Left hindlimb (tissue), 1 donor: ENCODE measurements around the gene ANKS1B.
"Not testable (repeated sequence)": the region's sequence is repeated elsewhere in the genome, so short reads cannot be mapped to it uniquely, and the experiment has no call there.

Source experiments
- DNase-seq: peaks from one replicate; pipeline ENCODE4 v3.0.0-alpha.2; 2018

ANKS1B gene

DNA sequence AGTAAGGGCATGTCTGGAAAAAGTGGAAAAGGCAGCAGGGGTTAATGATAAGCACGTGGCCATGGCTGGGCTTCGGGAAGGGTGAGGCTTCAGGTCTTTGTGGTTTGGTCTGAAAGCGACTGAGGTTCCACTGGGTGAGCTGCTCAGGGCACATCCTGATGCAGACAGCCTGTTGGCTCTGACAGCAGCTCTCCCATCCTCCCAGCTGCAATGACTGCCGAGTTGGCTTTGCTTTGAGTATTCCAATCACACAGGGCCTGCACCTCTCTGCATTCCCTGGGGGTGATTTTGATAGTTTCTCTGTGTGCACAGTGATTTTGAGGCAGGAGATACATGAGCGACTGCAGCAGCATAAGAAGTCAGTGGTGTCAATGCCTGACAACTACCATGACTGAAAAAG lies 948.9 kb downstream of the ANKS1B start:
- DNase-seq = no peak

DNA sequence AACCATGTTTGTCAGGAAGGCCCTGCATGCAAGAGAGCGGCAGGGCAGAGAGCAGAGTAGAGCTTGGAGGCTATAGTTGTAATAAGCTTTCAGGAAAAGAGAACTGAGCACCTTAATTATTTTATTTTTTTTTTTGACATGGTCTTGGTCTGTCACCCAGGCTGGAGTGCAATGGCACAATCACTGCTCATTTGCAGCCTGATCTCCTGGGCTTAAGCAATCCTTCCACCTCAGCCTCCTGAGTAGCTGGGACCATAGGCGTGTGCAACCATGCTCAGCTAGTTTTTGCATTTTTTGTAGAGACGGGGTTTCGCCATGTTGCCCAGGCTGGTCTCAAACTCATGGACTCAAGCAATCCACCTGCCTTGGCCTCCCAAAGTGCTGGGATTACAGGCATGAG lies 950.5 kb downstream of the ANKS1B start:
- DNase-seq = not testable (repeated sequence)

DNA sequence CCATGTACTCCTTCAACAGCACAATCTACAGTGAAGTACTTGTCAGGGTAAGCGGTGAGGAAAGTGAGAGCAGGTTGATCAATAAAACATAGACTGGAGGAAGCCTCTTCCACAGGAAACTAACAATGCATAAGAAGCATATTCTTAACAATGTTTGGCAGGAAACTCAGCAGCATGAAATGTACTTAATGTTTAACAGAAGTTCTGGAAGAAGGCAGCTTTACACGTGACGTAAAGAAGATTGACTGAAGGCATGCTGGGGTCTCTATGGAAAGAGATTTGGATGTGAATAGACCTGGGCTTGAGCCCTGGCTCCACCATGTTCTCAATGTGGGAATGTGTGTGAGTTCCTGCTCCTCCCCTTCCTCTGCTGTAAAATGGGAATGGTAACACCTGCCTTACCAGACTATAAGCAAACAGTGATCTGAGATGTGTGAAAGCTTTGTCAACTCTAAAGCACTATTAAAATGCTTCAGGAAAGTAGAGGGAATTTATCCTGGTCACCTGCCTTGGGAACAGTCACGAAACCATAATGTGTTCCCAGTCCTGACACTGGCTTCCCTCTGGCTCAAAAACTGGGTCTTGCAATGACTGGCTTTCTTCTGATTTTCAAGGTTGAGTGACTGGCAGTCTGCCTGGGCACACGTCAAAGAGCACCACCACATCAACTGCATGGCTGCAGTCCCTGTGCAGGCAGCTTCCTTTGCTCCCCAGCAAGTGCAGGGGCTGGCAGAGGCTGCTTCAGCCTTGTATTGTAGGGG lies 955.0 kb downstream of the ANKS1B start:
- no peak for DNase-seq

DNA sequence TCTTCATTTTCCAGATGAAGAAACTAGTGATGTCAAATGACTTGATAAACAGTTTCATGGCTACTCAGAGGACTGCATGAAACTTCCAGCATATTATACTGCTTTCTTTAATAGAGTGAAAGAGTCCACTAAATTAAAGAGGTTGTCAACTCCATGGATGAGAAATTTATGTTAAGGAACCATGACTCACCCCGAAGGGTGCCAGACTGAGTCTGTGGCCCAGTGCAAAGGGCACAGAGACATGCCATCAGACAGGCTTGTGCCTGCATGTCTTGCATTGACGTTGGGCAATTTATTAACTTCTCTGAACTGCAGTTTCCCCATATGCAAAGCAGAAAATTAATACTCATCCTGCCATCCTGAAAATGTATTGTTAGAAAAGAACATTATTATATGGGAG lies 957.3 kb downstream of the ANKS1B start:
- DNase-seq = no peak

DNA sequence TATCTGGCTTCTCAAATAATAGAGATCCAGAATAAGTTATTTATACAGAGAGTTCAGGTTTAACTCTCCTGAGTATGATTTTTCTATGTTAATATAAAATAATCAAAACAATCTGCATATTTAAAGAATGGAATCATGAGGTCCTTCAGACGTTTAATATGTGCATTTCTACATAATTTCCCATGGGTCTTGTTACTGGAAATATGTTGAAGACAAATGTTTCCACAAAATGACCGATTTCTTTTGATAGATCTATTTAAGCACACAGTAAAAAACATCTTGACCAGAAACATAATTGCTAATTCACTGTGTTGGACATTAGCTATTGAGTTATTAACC lies 957.7 kb downstream of the ANKS1B start:
- DNase-seq = no peak

DNA sequence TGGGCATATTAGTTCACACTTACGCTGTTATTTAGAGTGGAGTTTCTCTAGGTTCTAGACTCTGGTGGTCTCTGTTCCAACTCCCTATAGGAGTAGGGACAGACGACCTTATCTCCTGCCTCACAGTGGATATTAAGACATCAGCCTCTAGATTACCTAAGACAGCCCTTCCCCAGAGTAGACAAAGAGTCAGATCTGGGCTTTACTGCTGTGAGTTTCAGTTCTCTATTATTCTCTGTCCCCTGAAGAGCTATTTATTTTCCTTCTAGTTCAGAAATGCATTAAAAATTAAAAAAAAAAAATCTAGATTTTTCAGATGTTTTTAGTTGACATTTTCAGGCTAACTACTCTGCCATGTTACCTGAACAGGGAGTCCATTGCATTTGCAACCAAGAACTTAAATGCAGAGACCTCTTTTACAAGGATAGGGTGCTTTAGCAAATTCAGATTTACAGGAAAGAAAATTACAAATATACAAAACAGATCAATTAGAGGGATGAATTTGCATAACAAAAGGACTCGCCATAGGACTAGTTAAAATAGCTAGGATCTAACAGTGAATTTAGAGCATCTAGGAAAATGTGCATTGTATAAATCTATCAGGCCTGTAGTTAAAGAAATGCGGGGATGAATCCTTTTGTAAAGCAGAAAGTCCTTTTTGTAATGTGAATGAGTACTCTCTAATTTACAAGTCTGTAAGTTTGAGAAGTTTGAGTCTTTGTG lies 958.2 kb downstream of the ANKS1B start:
- DNase-seq = no peak

DNA sequence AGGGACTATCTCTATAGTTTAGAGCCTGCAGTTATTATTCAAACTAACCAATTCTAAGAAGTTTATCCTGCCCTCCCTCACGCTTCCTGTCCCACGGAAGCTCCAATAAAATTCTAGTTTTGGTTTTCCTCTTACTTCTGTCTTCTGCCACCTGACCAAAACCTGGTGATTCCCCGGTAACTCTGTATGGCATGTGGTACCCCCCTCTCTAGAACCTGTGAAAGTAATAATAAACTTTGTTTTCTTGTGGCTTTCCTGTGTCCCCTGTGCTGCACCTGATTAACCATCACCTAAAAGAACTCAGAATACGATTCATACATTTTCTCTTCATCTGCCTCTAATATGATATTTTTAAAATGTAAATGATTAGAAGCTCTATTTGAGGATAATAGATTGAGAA lies 959.9 kb downstream of the ANKS1B start:
- DNase-seq = no peak

DNA sequence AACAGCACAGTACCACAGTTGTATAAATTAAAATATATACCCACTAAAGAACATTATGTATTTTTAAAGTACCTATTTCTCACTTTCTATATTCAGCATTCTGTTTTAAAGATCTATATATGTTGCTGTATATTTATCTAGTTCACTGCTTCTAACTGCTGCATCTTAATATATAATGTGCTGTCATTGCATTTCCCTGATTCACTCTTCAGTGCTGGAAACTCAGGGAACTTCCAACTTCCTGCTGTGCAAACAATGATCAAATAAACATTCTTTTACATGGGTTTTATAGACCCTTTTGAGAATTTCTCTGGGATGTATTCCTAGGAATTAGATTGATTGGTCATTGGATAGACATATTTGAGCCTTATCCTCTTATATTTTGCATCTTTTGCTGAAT lies 960.5 kb downstream of the ANKS1B start:
- DNase-seq = no peak

DNA sequence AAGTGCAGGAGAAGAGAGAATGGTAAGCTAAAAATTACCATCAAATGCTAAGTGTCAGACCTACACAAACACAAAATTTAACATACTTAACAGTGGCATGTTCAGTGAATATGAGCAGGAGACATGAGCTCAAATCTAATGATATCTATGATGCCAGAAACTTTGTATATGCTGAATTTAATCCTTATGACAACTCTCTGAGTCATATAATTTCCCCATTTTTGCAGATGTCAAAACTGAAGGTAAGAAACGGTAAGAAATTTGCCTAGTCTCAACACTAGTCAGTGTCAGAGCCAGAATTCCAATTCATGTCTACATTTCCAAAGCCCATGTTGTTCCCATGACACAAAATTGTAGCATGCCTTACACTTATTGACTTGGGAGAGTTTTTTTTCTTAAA lies 963.9 kb downstream of the ANKS1B start:
- DNase-seq = no peak

DNA sequence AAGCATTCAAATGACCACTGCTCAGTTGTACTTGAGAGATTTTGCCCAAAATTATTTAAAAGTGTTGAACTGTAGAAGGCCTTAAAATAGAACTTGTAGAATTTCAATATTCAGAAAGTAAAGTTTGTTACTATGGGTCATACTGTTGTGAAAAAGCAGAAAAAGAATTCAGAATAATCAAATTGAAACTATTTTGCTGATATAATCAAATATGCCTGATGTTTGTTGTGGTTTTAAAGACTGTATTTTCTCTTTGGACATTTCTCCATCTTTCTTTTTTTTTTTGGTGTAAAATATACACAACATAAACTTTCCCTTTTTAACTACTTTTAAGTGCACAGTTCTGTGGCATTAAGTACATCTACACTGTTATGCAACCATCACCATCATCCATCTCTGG lies 964.9 kb downstream of the ANKS1B start:
- DNase-seq = no peak

DNA sequence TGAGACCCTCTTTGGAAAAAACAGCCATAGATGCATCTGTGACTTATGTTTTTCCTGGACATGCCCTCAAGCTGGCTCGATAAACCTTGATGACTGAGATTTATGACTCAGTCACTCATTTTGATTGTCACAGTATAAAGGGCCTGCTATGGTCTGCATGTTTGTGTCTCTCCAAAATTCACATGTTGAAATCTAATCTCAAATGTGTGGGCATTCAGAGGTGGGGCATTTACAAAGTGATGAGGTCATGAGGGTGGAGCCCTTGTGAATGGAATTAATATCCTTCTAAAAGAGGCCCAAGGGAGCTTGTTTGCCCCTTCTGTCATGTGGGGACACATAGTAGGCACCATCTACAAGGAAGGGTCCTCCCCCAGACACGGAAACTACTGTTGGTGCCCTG lies 966.8 kb downstream of the ANKS1B start:
- no peak for DNase-seq

DNA sequence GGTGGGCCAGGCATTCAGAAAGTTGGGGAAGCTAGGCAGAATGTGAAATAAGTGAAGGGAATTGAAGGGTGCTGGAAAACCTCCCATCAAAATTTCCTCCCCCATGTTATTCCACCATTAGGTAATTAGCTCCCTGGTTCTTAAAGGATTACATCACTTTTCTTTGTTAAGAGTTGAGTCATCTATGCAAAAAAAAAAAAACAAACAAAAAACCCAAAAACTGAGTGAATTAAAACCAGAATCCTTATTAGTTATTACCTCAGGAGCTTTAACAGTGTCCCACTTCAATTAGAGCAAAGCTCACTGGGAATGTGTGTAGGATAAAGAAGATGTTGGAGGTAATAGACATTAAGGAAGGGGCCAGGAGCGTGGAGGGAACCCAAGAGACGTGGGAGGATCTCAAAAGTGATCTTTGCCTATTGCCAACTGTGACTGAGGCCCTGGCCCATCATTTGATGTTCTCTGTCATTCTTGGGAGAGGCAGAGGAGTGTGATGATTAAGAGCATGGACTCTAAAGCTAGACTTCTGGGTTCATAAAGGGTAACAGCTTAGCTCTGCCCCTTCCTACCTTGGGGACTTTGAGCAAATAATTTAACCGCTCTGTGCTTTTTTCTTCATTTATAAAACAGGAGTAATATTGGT lies 975.0 kb downstream of the ANKS1B start:
- DNase-seq = no peak

DNA sequence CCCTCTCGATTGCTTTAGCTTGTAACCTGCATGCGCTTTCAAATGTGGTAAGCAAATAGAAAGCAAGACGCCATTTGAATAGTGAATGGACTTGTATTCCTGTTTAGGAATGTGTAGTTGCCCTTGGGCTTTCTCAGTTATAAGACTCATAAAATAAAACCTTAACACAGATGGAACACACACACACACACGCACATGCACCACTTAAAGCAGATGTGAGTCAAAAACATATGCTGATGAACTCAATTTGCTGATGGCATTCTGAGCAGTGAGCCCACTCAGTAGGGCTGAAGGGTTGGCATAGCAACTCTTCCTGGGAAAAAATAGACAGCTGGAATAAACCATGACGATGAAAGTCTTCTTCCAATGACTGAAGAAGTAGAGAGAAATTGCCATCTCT lies 979.1 kb downstream of the ANKS1B start:
- no peak for DNase-seq

DNA sequence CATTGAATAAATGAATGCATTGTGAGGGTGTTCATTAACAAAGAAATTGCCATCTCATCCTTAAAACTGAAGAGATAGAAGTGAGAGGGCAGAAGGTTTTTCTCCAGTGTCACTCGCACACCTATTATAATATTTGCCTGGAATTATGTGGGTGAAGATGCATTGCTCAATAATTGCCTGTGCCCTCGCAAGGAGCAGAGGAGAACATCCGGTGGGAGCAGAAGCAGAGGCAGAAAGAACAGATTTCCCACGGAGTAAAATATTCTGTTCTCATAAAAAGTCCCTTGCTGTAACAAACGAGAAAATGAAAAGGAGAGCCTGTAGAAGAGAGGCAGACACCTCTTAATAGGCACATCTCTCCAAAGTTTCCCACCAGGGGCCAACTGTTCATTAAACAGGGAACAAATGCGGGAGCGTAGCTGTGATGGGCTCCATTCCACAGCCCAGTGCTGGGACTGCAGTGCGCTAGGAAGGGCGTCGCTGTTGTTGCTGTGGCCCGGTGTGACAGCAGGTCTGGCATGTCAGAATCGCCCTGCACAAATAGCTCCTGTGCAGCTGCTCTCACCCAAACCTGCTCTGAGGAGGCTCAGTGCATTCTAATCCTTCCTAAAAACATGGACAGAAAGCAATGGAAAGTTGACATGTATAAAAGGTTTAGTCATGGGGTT lies 979.8 kb downstream of the ANKS1B start:
- DNase-seq = no peak

DNA sequence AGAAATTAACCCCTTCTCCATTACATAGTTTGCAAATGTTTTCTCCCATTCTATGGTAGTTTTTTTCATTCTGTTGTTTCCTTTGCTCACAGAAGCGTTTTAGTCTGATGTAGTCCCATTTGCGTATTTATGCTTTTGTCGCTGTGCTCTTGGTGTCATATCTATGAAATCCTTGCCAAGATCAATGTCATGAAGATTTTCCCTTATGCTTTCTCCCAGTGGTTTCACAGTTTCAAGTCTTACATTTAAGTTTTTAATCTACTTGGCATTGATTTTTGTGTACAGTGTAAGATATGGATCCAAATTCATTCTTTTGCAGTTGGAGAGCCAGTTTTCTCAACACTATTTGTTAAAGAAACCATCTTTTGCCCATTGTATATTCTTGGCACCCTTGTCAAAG lies 982.0 kb downstream of the ANKS1B start:
- no peak for DNase-seq

DNA sequence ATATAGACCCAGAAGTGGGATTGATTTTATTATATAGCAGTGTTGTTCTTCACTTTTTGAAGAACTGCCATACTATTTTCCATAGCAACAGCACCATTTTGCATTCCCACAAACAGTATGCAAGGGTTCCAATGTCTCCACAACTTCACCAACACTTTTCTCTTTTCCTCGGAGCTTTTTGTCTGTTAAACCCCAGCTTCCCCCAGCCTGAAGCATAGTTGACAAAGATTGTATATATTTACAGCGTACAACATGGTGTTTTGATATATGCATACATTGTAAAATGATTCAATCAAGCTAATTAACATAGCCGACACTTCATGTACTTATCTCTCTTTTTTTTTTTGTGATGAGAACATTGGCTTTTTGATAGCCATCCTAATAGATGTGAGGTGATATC lies 982.6 kb downstream of the ANKS1B start:
- no peak for DNase-seq

DNA sequence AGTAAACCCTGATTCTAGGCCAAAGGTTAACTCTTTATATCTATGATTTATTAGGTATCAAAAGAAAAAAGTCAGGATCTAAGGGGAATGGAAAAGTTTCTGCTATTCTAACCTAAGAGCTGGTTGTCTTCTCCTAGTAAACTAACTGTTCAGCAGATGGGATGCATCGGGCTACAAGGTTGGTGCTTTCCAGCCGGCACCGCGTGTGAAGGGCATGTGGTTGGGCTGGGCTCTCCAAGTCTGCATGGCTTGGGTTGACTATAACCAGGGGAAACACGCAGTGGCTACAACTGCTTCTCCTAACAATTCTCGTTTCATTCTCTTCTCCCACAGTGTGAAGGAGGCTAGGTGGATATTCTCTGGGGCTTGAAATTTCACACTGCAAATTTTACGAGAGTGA lies 985.2 kb downstream of the ANKS1B start:
- DNase-seq = no peak

DNA sequence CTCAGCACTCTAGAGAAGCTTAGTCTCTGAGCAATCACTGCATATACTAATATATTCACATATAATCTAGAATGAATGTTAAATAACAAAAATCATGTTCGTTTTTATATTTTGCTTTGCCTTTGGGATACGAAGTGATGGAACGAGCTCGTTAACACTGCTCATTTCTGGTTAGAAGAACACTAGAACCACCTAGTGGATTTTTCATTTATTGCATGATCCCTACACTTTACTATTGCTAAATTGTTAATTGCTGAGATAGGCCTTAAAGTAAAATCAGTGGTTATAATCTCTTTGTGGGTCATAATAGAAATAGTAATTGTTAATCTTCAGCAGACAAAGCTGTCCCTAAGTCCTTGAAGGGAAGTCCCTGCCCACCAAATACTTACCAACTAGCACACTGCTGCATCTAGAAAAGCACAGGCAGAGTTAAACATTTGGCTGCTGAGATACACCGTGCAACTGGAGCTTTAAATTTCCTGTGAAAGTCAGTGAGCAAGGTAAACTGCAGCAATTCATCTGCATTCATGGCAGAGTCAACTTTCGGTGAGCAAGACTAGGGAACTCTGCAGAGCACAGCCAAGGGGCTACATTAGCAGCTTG lies 985.9 kb downstream of the ANKS1B start:
- DNase-seq = no peak

DNA sequence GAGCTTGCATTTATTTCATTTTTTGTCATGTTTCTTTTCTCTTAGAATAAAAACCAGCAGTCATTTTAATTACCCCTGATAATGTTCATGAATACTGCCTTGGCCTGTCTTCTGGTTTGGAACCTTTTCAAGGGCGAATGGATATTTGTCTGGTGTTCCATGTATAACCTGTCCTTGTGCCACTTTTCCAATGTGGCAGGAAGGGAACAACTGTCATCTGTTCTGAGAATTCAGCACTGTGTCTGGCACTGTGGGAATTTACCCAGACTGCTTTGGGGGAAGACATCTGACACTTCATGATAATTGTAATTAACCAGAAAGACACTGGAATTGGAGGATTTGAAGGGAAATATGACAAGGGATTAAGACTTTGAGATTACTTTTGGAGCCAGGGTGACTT lies 986.8 kb downstream of the ANKS1B start:
- DNase-seq = no peak

DNA sequence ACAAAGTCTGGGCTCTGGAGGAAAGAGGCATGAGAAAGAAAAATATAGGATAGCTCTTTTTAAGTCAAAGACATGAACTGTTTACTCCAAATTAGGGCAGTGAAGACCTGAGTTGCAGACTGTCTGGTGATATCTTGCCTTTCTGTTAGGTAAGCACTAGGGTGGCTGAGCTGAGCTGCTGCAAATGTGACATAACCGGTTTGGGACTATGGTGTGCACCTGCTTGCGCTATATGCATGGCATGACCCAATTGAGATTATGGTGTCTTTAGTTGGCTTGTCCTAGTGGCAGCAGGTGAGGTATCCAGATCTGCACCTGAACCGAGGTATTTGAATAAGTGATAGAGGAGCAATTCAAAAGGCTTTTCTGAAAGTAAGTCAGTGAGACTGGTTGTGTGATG lies 994.1 kb downstream of the ANKS1B start:
- no peak for DNase-seq

DNA sequence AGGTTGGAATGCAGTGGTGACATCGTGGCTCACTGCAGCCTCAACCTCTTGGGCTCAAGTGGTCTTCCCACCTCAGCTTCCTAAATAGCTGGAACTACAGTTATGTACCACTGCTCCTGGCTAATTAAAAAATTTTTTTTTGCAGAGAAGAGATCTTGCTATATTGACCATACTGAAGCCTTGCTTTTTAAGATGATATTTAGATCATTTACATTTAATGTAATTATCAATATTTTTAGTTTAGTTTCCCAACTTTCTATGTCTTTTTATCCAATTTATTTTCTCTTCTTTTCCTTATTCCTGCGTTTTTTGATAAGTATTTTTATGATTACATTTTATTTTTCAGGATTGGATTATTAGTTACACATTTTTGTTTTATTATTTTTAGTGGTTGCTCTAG lies 999.6 kb downstream of the ANKS1B start:
- no peak for DNase-seq

DNA sequence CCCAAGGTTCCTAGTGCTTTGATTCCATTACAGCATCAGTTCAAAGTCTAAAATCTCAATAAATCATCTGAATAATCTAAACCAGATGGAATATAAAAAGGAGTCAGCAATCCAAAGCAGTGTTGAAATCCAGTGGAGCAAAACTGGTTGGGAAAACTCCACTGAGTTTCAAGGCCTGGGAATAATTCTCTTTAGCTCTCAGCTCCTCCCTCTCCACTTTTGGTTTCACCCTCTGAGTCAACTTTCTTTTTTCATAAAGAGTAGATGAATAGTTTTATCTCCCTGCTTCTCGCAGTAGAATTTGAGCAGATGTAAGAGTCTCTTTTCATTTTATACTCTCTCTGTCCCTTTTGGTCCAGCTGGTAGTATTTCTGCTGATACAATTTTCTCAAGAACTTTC lies 1001.1 kb downstream of the ANKS1B start:
- no peak for DNase-seq

DNA sequence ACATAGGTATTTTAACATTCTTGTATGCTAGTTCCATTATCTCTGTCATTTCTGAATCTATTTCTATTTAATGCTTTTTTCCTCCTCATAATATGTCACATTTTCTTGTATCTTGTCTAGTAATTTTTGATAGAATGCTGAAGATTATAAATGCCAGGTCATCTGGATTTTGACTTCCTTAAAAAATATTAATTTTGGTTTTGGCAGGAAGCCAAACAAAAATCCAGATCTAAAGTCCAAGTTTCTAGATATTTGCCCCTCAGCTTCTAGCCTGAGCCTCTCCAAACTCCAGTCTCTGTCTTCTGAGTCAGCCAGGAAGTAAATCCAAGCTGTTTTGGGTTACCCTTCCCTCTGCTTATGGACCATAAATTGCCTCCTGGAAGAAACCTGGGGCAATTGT lies 1004.2 kb downstream of the ANKS1B start:
- DNase-seq = no peak
